GM19043 (cell line): ENCODE data around the gene PRKG1.
"Not testable (repeated sequence)": the region's sequence is repeated elsewhere in the genome, so short reads cannot be mapped to it uniquely, and the experiment has no call there.

Experiments
- ATAC-seq: cut with Tn5 transposase; IDR thresholded peaks from one replicate; pipeline ENCODE4 v1.9.1; 2021; ENCODE audit warnings: low read depth; ENCODE audit not compliant: unreplicated experiment

Gene PRKG1

DNA sequence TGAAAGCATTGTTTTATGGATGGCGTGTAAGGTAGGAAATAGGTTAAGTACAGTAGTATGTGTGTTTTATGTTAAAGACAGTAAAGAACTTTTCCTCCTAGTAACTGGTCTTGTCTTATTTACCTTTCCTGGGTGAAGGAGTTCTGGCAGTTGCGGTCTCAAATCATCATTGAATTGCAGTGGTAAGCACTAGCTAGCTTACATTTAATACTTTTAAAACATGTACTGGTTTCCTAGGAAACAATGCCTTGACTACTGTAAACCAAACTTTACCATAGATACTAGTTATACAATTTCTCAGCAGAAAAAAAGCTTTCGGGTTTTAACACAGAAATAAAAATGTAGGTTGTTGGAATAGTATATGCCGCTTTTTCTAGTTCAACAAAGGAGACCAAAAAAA lies 37.7 kb downstream of the PRKG1 start:
- no peak for ATAC-seq

DNA sequence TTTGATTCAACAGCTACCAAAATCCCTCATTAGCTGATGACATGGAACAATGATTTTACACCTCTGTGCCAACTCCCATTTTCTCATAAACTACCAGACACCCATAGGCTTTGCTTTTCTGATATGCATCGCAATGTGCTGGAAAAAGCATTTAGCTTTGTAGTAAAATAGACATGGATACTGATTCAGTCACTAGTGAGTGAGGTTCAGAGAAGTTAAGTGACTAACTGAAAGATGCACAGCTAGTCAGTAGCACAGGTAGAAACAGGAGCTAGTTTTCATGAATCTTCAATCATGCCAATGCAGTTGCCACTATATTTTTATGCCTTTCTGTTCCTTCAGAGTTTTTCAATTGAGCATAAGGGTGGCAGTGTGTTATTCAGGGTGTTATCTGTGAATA lies 38.7 kb downstream of the PRKG1 start:
- no peak for ATAC-seq

DNA sequence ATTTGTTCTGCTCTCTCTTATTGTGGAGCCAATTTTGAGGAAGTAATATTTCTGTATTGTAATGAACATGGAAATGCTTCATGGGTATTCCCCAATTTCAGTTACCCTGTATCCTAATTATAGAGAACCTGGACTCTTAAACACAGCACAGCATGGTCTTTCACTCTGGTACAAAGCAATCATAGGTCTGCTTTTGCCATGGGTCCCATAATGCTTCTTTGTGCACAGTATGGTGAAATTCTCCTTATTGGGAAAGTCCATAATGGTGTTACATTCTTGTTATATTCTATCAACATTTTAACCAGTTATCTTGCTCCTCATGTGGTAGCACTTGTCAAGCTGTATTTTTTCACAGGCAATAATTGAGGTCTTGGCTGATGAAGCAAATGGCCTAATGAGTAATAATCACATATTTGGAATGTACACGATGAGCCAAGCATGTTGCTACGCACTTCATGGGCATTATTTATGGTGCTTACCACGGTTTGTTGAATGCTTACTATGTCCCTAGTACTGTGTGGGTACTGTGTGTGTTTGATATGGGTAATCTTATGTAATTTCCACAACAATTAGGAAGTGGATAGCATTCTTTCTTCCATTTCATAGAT lies 42.9 kb downstream of the PRKG1 start:
- no peak for ATAC-seq

DNA sequence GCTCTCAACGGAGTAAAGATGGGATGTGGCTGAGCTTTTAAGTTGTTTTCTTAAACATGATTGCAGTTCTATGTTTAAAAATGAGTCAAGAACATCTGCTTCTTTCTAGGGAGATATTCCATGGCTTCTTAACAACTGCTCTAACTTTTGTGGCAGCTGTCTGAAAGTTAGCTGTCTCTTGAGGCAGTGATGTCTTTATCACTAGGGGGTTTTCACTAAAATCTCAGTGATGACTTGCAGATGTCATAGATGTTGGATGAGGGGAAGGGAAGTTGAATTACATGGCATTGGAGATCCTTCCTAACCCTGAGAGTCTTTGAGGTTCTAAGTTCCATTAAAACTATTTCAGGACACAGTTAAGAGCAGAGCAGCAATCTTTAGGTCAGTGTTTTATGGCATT lies 43.5 kb downstream of the PRKG1 start:
- ATAC-seq = no peak

DNA sequence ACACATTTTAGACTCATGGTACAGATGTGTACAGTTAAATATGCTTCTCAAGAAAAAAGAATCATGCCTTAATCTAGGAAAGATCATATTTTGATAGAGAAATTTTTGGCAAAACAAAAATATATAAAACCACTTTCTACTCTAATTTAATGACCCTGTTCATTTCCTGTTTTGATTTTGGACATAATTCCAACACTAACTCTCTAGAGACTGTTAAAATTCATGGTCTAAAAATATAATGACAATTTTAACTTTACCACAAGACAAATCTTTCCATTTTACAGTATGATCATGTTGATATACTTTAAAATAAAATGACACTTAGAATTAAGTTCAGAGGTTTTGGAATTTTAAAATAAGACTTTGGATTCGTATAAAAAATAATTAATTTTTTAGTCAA lies 45.2 kb downstream of the PRKG1 start:
- no peak for ATAC-seq

- no peak for ATAC-seq
Observed at GRCh38 chr10:51121861-51122260, 47.6 kb downstream of the PRKG1 start.

GRCh38 chr10:51124852-51125251 lies 50.6 kb downstream of the PRKG1 start:
- no peak for ATAC-seq

GRCh38 chr10:51125518-51125917 lies 51.2 kb downstream of the PRKG1 start:
- no peak for ATAC-seq

DNA sequence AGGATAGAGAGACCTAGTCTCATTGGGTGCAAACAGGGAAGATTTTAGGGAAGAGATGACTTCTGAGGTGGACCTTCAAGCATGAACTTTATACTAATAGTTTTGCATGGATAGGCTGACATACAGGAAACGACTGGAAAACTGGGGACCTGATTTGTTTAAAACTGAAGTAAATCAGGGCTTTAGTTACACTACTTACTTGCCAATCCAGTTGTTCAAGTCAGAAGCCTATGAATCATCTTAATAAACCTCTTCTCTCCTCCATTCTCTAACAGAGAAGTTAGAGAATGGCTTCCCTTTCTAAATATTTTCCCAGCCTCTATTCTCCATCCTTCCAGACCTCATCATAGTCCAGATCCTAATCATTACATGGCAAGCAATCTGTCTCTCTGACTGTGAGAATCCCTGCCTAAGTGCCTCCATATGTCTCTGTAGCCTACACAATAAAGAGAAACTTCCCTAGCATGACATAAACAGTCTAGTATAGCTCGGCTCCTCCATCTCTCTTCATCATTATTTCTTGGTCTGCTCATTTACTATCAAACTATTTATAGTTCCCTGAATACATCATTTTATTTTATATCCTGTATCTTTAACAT lies 55.8 kb downstream of the PRKG1 start:
- no peak for ATAC-seq

GRCh38 chr10:51137756-51138529 lies 63.7 kb downstream of the PRKG1 start:
- peak; percentile 63 for ATAC-seq

GRCh38 chr10:51139176-51139575 lies 64.9 kb downstream of the PRKG1 start:
- no peak for ATAC-seq

DNA sequence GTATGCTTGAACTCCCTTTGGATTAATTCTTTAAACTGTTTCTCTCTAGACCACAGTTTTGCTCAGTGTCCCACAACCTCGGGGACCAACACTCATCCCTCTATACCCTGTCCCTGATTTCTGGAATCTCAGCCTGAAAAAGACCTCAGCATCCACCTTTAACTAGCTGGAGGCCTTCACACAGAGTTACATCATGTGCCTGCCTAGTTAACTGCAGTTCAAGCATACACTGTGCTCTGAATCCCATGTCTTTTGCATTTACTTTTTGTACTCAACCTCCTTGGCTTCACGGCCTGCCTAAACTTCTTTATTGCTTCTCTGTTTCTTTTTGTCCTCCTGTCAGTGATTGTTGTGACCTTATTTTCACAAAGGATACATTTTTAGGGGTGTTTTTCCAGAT lies 66.7 kb downstream of the PRKG1 start:
- ATAC-seq = no peak

- peak; percentile 65 for ATAC-seq
Observed at GRCh38 chr10:51144161-51144781, 70.0 kb downstream of the PRKG1 start.

GRCh38 chr10:51145375-51145774 lies 71.1 kb downstream of the PRKG1 start:
- no peak for ATAC-seq

DNA sequence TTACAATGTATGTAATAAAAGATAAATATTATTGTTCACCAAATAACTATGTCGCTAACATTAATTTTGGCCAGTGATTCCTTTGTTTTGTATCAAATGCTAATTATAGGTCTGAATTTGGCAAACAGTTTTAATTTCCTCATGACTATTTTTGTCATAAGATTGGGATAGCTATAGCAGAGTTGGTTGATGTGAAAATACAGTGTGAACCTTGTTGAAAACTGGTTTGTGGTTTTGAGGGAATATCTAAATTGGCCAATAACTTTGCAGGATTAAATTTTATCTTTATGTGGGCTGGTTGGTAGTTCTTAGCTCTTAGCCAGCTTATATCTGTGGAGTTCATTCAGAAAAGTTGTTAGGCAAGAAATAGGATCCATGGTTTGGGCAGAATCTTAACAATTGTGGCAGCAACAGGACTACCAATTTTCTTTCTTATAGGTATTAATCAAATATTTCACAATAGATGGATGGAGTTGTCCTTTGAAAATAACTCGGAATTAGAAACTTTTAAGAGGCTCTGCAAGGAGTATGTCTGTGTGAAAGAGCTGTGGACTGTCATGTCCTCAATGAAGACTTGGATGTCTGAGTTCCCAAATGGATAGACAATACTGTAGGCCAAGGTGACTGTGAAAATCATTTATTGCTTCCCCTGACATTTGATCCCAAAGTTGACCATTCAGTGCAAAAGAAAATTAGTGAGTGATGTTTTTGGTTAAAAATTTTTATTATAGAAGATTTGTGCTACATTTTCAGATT lies 73.5 kb downstream of the PRKG1 start:
- ATAC-seq = no peak

DNA sequence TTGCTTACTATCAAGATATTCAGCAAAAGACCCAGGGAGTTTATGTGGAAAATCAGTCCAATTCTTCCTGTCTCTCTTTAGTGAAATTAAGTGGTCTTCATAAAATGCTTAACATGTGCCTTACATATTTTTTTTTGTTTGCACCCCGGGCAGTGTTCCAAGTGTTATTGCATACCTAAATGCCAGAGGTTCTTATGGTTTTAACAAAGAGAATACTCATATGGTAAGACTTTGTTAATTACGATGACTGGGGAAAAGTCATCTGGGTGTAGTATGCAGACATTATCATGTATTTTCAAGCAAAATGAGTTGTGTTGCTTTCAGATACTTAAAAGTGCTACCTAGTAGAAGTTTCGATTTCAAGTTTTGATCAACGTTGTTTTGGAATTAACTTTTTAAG lies 82.6 kb downstream of the PRKG1 start:
- ATAC-seq = no peak

- no peak for ATAC-seq
Observed at GRCh38 chr10:51158832-51159231, 84.5 kb downstream of the PRKG1 start.

GRCh38 chr10:51159841-51160240 lies 85.6 kb downstream of the PRKG1 start:
- ATAC-seq = no peak

DNA sequence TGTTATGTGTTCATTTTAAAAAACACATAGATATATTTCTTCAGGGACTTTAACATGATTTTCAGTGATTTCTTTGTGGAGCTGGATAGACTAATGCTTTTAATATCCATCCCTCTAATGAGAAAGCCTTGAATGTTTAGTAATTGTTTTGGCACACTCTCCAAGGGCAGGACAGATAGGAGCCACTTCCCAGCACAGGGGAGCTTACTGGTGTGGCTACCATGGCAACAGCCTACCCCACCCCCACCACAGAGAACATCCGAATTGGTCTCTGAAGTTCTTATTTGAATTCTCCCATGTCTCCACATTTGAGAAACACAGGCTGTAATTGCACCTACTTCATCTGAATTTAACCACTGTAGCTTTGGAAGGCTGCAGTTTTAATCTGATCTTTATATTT lies 87.7 kb downstream of the PRKG1 start:
- no peak for ATAC-seq

DNA sequence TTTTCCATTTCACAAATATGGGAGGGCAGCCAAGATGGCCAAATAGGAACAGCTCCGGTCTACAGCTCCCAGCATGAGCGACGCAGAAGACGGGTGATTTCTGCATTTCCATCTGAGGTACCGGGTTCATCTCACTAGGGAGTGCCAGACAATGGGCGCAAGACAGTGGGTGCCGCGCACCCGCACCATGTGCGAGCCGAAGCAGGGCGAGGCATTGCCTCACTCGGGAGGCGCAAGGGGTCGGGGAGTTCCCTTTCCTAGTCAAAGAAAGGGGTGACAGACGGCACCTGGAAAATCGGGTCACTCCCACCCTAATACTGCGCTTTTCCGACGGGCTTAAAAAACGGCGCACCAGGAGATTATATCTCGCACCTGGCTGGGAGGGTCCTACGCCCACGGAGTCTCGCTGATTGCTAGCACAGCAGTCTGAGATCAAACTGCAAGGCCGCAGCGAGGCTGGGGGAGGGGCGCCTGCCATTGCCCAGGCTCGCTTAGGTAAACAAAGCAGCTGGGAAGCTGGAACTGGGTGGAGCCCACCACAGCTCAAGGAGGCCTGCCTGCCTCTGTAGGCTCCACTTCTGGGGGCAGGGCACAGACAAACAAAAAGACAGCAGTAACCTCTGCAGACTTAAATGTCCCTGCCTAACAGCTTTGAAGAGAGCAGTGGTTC lies 89.2 kb downstream of the PRKG1 start:
- not testable (repeated sequence) for ATAC-seq
